T-helper 22 cell (primary cell): ENCODE results near the gene TPSAB1.
"Not testable (repeated sequence)": the region's sequence is repeated elsewhere in the genome, so short reads cannot be mapped to it uniquely, and the experiment has no call there.

Experiments used
- DNase-seq: peaks from one replicate; pipeline ENCODE4 v3.0.0-alpha.2; 2020; ENCODE audit warnings: low read depth

The TPSAB1 gene

GRCh38 chr16:1247903-1248537 is 7.5 kb downstream of the TPSAB1 start:
- not testable (repeated sequence) for DNase-seq

- not testable (repeated sequence) for DNase-seq
Measured at GRCh38 chr16:1249031-1249755, 8.7 kb downstream of the TPSAB1 start.

GRCh38 chr16:1253701-1254364 is 13.3 kb downstream of the TPSAB1 start:
- DNase-seq, result not testable (repeated sequence)

- not testable (repeated sequence) for DNase-seq
Measured at GRCh38 chr16:1254821-1255220, 14.3 kb downstream of the TPSAB1 start.

- DNase-seq, result not testable (repeated sequence)
Measured at GRCh38 chr16:1255276-1256122, 15.0 kb downstream of the TPSAB1 start, which contains the start of gene TPSD1. TSS of gene TPSD1 (plus strand) at chr16:1256069. CDS start at chr16:1256281, 212 bp downstream.

- not testable (repeated sequence) for DNase-seq
Measured at GRCh38 chr16:1256296-1256873, 15.9 kb downstream of the TPSAB1 start.

GRCh38 chr16:1256874-1257322 is 16.4 kb downstream of the TPSAB1 start:
- DNase-seq, result no peak

- no peak for DNase-seq
Measured at GRCh38 chr16:1257561-1258224, 17.2 kb downstream of the TPSAB1 start.

GRCh38 chr16:1258225-1258600 is 17.7 kb downstream of the TPSAB1 start:
- DNase-seq, result no peak

GRCh38 chr16:1258906-1259759 is 18.6 kb downstream of the TPSAB1 start:
- no peak for DNase-seq

- DNase-seq, result no peak
Measured at GRCh38 chr16:1259760-1260068, 19.2 kb downstream of the TPSAB1 start.

GRCh38 chr16:1260101-1260680 is 19.7 kb downstream of the TPSAB1 start:
- DNase-seq, result no peak

- DNase-seq, result no peak
Measured at GRCh38 chr16:1261131-1261892, 20.8 kb downstream of the TPSAB1 start.

GRCh38 chr16:1262210-1262845 is 21.8 kb downstream of the TPSAB1 start:
- DNase-seq, result no peak

- DNase-seq, result no peak
Measured at GRCh38 chr16:1262846-1263221, 22.3 kb downstream of the TPSAB1 start.

- DNase-seq, result no peak
Measured at GRCh38 chr16:1263591-1264344, 23.3 kb downstream of the TPSAB1 start.

GRCh38 chr16:1264345-1265089 is 24.0 kb downstream of the TPSAB1 start:
- DNase-seq, result no peak
